ENCODE results near the gene STK39.
"Not testable (repeated sequence)": the region's sequence is repeated elsewhere in the genome, so short reads cannot be mapped to it uniquely, and the experiment has no call there.

The STK39 gene

DNA sequence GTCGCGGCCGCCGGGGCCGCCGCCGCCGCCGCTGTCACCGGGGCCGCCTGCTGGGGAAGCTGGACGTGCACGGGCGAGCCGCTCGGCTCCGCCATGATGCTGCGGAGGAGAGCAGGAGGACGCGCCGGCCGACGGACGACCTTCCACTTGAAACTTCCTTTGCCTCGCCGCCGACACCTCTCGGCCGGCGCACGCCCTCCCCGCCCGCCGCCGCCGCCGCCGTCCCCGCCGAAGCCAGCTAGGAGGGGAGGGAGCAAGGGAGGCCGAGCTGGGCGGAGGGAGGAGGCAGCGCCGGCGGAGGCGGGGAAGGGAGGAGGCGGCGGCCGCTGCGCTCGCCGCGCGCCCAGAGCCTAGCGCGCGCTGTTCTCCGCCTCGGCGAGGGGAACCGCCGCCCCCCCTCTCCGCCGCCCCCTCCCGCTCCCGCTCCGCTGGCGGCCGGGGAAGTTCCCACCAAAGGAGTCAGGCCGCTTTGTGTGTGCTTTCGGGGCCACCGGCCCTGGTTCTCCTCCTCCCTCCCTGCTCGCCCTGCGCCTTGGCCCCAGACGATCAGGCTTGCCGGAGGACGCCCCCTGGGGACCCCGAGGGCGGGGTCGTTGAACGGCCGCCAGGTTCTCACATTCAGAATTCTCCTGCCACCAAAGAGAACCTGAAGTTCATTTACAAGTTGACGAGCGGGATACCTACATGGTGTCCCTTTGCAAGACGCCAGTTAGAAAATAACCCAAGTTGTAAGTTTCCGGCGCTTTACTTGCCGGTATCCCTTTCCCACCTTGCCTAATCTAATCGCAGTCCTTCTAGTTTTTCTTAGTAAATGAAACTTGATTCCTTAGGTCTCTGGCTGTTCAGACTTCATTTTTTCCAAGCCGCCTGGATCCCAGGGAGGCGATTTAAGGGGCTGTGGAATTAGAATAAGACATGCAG is at the start of gene STK39:
Gene STK39, minus strand, starts transcription at position 255 of the 921 bp plus-strand sequence. Its CDS starts 160 bp downstream, at position 95.
- DNase-seq: peak; percentile 29

GRCh38 chr2:168295051-168295450 is 47.7 kb upstream of the STK39 start:
- no peak for DNase-seq

DNA sequence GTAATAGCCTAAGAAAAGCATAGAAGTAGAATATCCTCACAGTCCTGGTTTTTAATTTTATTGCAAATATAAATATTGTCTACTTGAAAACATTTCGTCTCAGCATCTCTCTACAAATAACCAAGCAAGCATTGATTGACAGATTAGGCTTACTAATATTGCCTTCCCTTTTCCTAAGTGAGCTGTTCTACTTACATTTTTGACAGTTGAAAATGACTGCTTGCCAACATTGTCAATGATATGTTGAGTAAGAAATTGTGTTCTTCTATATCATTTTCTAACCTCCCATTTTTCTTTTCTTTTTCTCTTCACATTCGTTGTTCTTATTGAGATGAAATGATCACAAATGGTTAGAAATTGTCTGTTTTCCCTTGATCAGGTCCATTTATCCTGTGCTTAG is 47.0 kb upstream of the STK39 start:
- no peak for DNase-seq

GRCh38 chr2:168293766-168294165 is 46.4 kb upstream of the STK39 start:
- DNase-seq: no peak

DNA sequence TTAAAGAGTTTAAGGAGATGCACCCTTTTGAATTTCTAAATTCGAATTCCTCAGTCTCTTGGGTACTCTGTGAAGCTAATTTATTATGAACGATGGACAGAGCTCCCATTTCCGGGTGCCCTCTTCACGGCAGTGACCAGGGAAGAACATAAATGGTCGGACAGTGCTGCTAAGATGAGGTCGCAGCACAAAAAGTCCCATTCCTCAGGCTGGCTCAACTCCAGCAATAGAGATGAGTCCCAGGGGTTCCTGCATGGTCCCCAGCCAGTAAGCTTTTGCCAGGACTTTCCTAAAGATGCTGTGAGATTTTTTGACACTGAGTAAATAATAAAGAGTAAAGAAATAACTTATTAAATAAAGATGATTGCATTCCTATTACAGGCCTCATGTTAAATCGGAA is 43.0 kb upstream of the STK39 start:
- DNase-seq: no peak

DNA sequence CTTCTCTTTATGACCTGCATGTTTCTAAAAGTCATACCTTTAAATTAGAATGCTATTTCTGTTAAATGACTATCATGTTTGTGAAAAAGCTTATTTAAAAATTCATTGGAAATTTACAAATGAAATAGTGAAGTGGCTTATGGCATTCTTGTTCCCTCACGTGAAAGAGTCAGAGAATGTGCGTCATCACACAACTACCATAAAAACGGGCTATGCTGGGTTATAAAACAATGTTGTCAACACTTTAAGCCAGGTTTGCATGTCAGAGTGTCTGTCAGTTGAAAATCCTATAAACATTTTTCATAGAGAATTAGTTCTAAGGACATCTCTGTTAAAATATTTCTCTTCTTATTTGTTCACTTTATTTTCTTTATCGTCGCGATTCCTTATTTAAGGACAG is 42.5 kb upstream of the STK39 start:
- DNase-seq: no peak

DNA sequence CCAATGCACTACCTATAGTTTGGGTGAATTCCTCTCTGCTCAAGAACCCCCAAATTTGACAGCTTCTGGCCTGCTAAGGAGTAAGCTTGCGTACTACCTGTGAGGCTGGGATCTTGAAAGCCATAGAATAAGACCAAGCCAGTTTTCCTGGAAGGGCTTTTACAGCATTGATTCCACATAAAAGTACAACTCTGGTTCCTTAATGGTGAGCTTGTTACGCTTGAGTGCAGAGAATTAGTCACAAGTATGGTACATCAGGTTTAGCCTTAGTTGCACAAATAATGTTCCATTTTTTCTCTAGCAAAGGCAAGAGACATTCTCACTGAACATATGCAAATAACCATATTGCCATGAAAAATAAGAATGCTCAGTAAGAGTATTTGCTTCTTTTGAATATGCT is 39.1 kb upstream of the STK39 start:
- no peak for DNase-seq

- DNase-seq: no peak
These were observed 31.1 kb upstream of the STK39 start for GRCh38 chr2:168278424-168278888.

DNA sequence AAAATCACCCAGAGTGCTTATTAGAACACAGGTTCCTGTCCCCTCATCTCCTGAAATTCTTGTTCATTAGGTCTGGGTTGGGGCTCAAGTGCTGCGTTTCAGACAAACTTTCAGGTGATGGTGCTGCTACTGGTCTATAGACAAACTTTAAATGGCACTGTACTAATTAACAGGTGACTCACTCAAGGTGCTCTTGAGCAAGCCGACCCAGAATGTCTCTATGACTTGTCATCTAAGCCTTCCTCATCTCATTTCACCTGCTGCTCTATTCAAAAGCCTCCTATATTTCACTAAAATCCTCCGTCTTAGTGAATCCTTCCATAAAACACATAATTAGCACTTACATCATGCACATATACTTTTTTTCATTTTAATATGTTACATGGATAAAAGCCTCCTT is 29.9 kb upstream of the STK39 start:
- DNase-seq: no peak

- peak; percentile 14 for DNase-seq
These were observed 24.8 kb upstream of the STK39 start for GRCh38 chr2:168272225-168272624.

GRCh38 chr2:168262926-168263325 is 15.5 kb upstream of the STK39 start:
- not testable (repeated sequence) for DNase-seq

GRCh38 chr2:168256448-168256847 is 9.1 kb upstream of the STK39 start:
- no peak for DNase-seq

DNA sequence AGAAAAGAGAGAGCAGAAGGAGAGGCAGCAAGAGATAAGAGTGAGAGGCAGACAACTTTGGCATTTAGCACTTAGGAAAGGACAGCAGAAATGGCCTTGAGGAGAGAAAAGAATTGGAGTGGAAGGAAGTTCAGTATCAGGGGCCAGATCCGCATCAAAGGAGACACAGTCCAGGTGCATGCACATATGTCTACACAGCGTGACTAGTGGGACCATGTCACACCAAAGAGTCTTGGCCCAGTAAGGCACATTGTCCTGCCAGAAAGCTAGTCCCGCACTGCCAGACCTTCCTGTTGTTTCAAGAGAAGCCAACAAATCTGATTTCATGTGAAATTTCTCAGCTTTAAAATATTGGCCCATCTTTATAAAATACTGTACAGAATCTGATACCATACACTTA is 8.5 kb upstream of the STK39 start:
- DNase-seq: peak; percentile 42

DNA sequence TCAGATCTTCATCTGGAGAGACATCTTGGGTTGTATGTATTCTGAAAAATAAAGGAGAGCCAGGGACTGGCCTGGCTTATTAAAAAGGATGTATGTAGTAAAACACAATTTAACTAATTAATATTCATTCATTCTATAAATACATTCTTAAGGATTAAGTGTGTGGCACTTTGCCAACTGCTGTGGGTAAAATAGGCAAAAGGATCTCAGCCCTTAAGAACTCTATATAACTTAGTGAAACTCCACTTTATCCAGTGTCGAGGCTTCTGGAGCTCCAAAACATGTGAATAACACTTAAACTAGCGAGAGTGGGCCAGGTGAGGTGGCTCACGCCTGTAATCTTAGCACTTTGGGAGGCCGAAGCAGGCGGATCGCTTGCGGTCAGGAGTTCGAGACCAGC is 7.7 kb upstream of the STK39 start:
- no peak for DNase-seq

DNA sequence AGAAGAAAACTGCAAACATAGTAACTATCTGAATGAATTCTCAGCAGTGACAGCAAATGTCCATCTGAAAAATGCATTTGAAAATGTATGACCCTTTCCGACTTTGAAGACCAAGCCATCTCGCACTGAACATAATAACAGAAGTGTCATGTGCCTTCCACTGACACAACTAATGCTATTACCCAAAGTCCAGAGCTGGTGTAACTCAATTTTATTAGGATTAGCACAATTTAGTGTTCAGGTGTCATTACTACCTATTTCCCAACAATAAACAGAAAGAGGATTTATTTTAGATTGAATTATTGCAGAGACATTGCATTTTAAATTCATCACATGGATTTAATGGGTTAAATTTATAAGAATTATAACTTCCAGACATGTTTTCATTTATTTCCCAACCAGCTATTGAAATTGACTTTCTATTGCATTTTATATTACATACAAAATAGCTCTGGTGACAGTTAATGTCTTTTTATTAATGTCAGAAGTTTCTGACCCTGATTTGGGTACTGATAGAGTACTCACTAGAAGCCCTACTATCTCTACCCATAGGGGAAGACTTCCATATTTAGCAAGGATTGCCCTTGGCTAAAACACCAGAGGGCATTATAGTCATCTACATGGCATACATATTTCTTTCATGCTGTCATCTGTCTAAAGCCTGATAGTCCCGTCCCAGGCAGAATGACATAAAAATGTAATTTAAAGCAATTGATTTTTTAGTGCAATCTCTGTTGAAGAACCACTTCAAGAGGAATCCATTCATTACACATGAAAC is 7.0 kb upstream of the STK39 start:
- no peak for DNase-seq

GRCh38 chr2:168253379-168253778 is 6.0 kb upstream of the STK39 start:
- no peak for DNase-seq

DNA sequence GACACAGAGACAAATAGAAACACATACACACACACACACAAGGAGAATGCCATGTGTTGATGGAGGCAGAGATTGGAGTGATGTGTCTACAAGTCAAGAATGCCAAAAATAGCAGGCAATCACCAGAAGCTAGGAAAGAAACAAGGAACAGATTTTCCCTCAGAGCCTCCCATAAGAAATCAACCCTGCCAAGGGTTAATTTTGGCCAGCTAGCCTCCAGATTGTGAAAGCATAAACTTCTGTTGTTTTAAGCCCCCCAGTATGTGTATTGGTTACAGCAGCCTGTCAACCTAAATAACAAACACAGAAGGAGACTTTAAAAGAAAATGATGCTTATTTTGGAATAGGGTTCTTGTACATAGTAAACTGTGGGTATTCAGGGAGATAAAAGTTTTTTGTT is 5.6 kb upstream of the STK39 start:
- no peak for DNase-seq

- DNase-seq: peak; percentile 7
These were observed 683 bp downstream of the STK39 start for GRCh38 chr2:168246483-168247340.

DNA sequence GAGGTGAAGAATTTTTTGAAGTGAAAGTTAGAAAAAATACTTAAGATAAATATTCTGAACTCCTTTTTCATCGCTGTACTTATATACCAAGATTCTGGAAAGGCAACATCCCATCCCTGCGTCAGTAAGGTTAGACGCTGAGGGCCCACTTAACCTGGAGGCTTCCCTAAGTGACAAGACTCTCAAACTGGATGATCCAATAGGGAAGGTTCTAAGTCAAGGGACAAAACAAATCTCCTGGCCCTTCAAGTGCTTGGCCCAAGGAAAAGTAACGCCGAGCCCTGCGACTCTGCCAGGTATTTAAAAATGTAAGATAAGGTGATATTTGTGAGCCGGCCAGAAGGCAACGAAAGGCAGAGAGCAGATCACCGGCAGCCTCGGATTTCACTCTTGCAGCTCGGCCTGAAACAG is 1.3 kb downstream of the STK39 start:
- no peak for DNase-seq

DNA sequence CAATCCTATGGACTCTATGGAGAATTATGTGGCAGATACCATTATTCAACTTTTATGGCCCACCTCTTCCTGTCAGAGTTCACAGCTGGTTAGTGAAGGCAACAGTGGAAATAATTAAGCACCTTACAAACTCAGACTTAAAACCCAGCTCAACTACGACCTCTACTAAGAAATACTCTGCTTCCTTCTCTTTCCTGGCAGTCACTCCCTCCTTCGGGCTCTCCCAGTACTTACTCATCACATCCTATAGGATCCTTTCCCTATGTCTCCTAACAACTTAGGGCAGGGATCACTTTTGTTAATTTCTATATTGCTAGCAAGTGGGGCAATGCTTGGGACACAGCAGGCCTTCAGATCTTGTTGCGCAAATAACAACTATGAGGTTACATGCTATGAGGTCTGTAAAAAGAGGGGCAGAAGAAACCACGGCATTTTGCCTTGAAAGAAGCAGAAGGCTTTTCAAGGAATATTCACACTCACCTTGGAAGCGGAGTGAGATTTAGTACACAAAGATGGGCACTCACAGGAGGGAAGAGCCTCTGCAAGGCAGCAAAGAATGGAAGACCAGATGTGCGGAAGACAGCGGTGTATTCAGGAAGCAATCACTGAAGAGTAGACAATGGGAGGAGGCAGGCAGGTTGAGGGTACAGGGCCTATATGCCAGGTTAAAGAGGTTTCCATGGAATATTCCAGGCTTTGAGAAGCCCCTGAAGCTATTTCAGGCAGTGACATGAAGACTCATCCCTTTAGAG is 2.1 kb downstream of the STK39 start:
- DNase-seq: peak; percentile 4

DNA sequence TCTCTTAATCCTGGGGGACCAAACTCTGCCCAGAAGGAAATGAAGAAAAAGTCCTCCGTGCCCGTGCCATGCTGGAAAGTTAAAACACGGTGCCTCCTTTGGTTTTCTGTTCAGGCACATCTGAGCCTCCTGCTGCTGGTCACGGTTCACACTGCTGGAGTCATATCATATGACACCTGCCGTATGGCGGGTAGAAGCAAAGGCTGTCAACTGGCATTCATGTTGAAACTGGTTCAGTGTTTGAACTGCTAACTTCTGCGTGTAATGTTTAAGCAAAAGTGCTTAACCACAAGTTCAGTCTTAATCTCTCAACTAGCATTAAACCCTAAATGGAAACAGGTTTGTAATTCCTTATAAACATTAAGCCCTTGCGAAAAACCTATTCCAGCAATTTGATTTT is 3.1 kb downstream of the STK39 start:
- DNase-seq: peak; percentile 57

- no peak for DNase-seq
These were observed 4.3 kb downstream of the STK39 start for GRCh38 chr2:168243061-168243460.

All from NCI-H446 treated with DMSO at 0.1 percent for 48 hours (cell line).